Lower lobe of right lung (tissue), 2 donors: ENCODE data around the gene SLC16A2. TPM values are rescaled to one million over a fixed set of nuclear protein-coding genes. Genes with fewer than 3 reads are reported as not detected.

Experiments
- ATAC-seq, 2 donors: fragments of 200-7000 bp; cut with Tn5 transposase; one replicate each; pipeline ENCODE4 v1.9.1; 2020 to 2022; ENCODE audit warnings: mild to moderate bottlenecking in 2 of 2, moderate library complexity in 2 of 2
- DNase-seq: peaks from one replicate; pipeline ENCODE4 v3.0.0-alpha.2; 2020
- H3K27ac ChIP-seq: fragments of 200-600 bp; one replicate; pipeline ENCODE4 v1.8.0; 2022
- H3K27me3 ChIP-seq: fragments of 200-600 bp; one replicate; pipeline ENCODE4 v1.8.0; 2022; ENCODE audit warnings: low read depth
- H3K36me3 ChIP-seq: fragments of 200-600 bp; one replicate; pipeline ENCODE4 v1.8.0; 2022; ENCODE audit warnings: mild to moderate bottlenecking
- H3K4me1 ChIP-seq: fragments of 200-600 bp; one replicate; pipeline ENCODE4 v1.8.0; 2022
- H3K4me3 ChIP-seq: fragments of 200-600 bp; one replicate; pipeline ENCODE4 v1.8.0; 2022; ENCODE audit warnings: mild to moderate bottlenecking
- H3K9me3 ChIP-seq: fragments of 200-600 bp; one replicate; pipeline ENCODE4 v1.8.0; 2022
- intact Hi-C: fragments of 100-400 bp; cut with DNase I; formaldehyde crosslinking; loops from one replicate; pipeline ENCODE4 v1.11.0; 2022
- total RNA-seq: library from RNA; stranded (reverse); fragmentation: NEBNext Ultra II Directional; extraction: Animal tissue kit (Norgen Biotek cat#: 25700); gene quantifications from one replicate; pipeline ENCODE4 v1.2.1, GENCODE V29; 2021
- TF ChIP-seq, protein P1 (sequence below): fragments of 200-600 bp; IDR thresholded peaks from one replicate; pipeline ENCODE4 v1.8.0; 2022; ENCODE audit warnings: antibody characterized with exemption, mild to moderate bottlenecking
- donor health status: DM: no; HTN: yes; CAD: no; lungs with severe emphysema.

Gene SLC16A2
- total RNA-seq, 1 donor from 2014 or later, result 7.2 TPM

DNA sequence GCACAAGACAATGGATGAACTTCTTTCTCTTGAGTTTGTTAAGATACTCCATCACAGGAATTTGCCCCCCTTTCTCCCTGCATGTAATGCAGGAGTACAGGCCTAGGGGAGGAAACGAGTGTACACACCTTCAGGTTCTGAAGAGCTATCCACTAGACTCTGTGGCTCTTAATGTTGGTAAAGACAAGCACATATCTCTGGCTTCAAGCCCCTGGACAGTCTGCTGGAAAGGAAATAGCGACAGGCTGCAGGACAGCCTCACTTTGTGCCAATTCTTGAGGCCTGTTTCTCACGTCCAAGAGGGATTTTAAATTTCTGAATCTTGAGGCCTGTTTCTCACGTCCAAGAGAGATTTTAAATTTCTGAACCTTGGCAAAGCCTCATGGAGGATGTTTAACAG, 106.1 kb downstream of the SLC16A2 start:
- TF ChIP-seq, protein P1, sequence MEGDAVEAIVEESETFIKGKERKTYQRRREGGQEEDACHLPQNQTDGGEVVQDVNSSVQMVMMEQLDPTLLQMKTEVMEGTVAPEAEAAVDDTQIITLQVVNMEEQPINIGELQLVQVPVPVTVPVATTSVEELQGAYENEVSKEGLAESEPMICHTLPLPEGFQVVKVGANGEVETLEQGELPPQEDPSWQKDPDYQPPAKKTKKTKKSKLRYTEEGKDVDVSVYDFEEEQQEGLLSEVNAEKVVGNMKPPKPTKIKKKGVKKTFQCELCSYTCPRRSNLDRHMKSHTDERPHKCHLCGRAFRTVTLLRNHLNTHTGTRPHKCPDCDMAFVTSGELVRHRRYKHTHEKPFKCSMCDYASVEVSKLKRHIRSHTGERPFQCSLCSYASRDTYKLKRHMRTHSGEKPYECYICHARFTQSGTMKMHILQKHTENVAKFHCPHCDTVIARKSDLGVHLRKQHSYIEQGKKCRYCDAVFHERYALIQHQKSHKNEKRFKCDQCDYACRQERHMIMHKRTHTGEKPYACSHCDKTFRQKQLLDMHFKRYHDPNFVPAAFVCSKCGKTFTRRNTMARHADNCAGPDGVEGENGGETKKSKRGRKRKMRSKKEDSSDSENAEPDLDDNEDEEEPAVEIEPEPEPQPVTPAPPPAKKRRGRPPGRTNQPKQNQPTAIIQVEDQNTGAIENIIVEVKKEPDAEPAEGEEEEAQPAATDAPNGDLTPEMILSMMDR, result no peak
- Histone ChIP-seq H3K27me3 (no peaks in the 10 kb centered on the region), H3K4me3 (no peak overlapping the region), H3K4me1 (no peaks in the 10 kb centered on the region), H3K36me3 (no peaks in the 10 kb centered on the region), H3K27ac (no peak overlapping the region), H3K9me3 (no peaks in the 10 kb centered on the region)
- no peak for ATAC-seq
- intact Hi-C loops, result no loop called here
- no peak for DNase-seq

DNA sequence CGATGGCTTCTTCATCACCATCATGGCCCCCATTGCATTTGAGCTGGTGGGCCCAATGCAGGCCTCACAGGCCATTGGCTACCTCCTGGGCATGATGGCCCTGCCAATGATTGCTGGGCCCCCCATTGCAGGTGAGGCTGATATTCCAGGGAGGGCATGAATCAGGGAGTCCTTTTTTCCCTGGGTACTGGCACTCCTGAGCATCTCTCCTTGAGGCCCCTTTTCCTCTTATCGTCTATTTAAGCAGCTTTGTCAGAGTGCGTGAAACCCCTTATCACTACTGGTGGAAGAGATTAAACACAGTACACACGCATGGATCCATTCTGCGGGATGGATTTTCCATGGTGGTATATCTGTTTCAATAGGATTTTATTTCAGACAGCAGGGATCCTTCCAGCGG, 108.0 kb downstream of the SLC16A2 start:
- Histone ChIP-seq H3K27ac (no peak overlapping the region), H3K27me3 (no peaks in the 10 kb centered on the region), H3K9me3 (no peaks in the 10 kb centered on the region), H3K4me3 (no peak overlapping the region), H3K4me1 (no peaks in the 10 kb centered on the region), H3K36me3 (no peaks in the 10 kb centered on the region)
- no peak for ATAC-seq
- no peak for DNase-seq
- TF ChIP-seq, protein P1, result no peak
- intact Hi-C loops, result no loop called here

DNA sequence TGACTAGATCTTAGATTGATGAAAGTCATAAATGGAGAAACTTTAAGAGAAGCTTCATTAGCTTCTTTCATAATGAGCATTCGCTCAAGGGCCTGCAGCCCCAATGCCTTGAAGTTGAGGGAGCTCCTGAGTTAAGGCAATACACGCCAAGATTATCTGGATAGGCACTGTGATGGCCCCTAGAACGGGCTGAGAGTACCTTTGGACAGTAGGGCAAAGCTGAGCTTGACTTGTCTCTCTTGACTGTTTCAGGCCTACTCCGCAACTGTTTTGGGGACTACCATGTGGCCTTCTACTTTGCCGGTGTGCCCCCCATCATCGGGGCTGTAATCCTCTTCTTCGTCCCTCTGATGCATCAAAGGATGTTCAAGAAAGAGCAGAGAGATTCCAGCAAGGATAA, 109.8 kb downstream of the SLC16A2 start:
- ATAC-seq, result no peak
- Histone ChIP-seq H3K9me3 (no peaks in the 10 kb centered on the region), H3K36me3 (no peaks in the 10 kb centered on the region), H3K4me3 (no peak overlapping the region), H3K4me1 (no peaks in the 10 kb centered on the region), H3K27ac (no peak overlapping the region), H3K27me3 (no peaks in the 10 kb centered on the region)
- TF ChIP-seq, protein P1, result no peak
- intact Hi-C loops, result no loop called here
- DNase-seq, result no peak

DNA sequence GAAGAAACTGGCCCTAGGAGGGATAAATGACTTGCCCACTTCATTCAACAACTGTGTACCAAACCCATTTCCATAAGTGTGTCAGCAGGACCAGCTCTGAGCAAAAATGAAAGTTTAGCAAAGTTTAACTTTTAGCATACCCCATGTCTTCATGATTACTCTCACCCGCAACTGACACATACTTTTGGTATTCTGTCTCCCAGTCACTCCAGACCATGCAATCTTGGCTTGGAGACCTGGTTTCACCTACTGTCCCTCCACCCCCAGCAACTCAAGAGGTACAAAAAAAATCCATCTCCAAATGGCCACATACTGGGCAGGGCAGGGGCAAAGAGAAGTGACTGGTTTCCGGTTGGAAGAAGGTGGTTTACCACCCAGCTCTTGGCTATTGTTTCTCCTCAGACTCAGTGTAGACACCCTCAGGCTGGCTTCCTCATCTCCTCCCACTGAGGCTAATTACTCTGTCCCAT, 113.3 kb downstream of the SLC16A2 start:
- TF ChIP-seq, protein P1, result no peak
- H3K4me1 ChIP-seq, result no peaks in the 10 kb centered on the region
- no peaks in the 10 kb centered on the region for H3K27me3 ChIP-seq

DNA sequence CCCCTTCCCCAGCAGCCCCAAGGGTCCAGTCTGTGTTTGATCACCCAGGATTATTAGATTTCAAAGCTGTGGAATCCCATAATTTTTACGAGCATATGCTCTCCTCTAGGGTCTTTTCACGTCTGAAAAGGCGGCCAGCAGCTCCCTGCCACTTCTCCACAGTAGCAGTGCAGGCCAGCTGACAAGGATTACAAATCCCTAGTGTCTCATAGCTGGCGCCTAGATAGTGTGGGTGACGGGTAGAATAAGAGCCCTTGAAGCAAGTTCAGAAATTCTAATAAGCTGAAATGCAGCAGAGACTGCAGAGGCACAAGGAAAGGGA, 113.8 kb downstream of the SLC16A2 start:
- Histone ChIP-seq H3K4me1 (no peaks in the 10 kb centered on the region), H3K27me3 (no peaks in the 10 kb centered on the region), H3K9me3 (no peaks in the 10 kb centered on the region), H3K27ac (peak overlapping the region; percentile 83), H3K36me3 (no peaks in the 10 kb centered on the region), H3K4me3 (peak overlapping the region; percentile 59)
- ATAC-seq (no peak), DNase-seq (no peak)
- intact Hi-C loops, result no loop called here
- TF ChIP-seq, protein P1, result no peak

More for the DNA sequence above, 113.3 kb downstream of the SLC16A2 start:
- H3K27ac ChIP-seq, result peak overlapping the region; percentile 83
- intact Hi-C loops, result no loop called here
- no peak for DNase-seq
- ATAC-seq, result no peak
- H3K36me3 ChIP-seq, result no peaks in the 10 kb centered on the region
- no peaks in the 10 kb centered on the region for H3K9me3 ChIP-seq
- H3K4me3 ChIP-seq, result no peak overlapping the region
